K562 (cell line): ENCODE data around the gene ARHGAP32.

ENCODE experiments used
- TF ChIP-seq, protein P1 (sequence below): IDR thresholded peaks from 2 replicates; pipeline ENCODE4 v1.6.1; 2011; ENCODE audit warnings: borderline replicate concordance, low read depth, mild to moderate bottlenecking, moderate library complexity, low read length; ENCODE audit not compliant: insufficient read depth, poor library complexity, severe bottlenecking
- TF ChIP-seq, protein P2 (sequence below): fragments of 250-450 bp; sonication (Bioruptor Pico); IDR thresholded peaks from 2 replicates; pipeline ENCODE4 v1.8.0; 2022; ENCODE audit warnings: moderate library complexity, mild to moderate bottlenecking, inconsistent platforms

DNA sequence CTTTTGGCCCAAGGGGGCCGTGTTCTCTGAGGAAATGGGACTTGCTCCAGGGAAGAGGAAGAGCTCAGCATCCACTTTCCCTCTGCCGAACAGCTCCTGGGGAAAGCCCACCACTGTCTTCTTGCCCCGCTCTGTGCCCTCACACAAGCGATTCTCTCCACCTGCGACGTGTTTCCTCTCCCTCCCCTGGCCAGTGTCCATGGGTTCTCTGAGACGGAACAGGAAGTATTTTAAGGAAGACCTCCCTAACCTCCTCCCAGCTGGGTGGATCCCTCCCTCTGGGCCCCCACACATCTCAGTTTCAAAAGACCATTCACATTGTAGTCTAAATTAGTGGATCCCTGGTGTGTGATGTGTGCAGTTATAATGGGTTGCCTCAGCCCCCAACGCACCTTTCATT, 251.0 kb downstream of the ARHGAP32 start:
- TF ChIP-seq, protein P1, sequence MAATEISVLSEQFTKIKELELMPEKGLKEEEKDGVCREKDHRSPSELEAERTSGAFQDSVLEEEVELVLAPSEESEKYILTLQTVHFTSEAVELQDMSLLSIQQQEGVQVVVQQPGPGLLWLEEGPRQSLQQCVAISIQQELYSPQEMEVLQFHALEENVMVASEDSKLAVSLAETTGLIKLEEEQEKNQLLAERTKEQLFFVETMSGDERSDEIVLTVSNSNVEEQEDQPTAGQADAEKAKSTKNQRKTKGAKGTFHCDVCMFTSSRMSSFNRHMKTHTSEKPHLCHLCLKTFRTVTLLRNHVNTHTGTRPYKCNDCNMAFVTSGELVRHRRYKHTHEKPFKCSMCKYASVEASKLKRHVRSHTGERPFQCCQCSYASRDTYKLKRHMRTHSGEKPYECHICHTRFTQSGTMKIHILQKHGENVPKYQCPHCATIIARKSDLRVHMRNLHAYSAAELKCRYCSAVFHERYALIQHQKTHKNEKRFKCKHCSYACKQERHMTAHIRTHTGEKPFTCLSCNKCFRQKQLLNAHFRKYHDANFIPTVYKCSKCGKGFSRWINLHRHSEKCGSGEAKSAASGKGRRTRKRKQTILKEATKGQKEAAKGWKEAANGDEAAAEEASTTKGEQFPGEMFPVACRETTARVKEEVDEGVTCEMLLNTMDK = no peak
- TF ChIP-seq, protein P2, sequence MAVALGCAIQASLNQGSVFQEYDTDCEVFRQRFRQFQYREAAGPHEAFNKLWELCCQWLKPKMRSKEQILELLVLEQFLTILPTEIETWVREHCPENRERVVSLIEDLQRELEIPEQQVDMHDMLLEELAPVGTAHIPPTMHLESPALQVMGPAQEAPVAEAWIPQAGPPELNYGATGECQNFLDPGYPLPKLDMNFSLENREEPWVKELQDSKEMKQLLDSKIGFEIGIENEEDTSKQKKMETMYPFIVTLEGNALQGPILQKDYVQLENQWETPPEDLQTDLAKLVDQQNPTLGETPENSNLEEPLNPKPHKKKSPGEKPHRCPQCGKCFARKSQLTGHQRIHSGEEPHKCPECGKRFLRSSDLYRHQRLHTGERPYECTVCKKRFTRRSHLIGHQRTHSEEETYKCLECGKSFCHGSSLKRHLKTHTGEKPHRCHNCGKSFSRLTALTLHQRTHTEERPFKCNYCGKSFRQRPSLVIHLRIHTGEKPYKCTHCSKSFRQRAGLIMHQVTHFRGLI (CRISPR knock-in tag) = no peak
